ENCODE data around the gene KRTAP3-1.

- TF ChIP-seq SP1 (IDR thresholded peaks at IDR 0.05) (no peak), ZNF384 (IDR thresholded peaks at IDR 0.05) (no peak)
Measured at GRCh38 chr17:40980596-40980995, 28.3 kb downstream of the KRTAP3-1 start.
